Ascending aorta (tissue), 2 donors: ENCODE measurements around the gene TTLL1. TPM values are rescaled to one million over a fixed set of nuclear protein-coding genes. Genes with fewer than 3 reads are reported as not detected.

ENCODE experiments used
- DNase-seq, 2 donors: peaks; one replicate each; pipeline ENCODE4 v3.0.0-alpha.2; 2019; ENCODE audit warnings: low spot score in 2 of 2
- H3K27ac ChIP-seq, 2 donors: fragments of 200-600 bp; sonication (generic); one replicate each; pipeline ENCODE4 v1.5.1; 2016 to 2017; ENCODE audit warnings: mild to moderate bottlenecking in 1 of 2
- H3K27me3 ChIP-seq: fragments of 200-600 bp; sonication (generic); one replicate; pipeline ENCODE4 v1.5.1; 2017
- H3K36me3 ChIP-seq, 2 donors: fragments of 200-600 bp; sonication (generic); one replicate each; pipeline ENCODE4 v1.5.1; 2016
- H3K4me1 ChIP-seq, 2 donors: fragments of 200-600 bp; sonication (generic); one replicate each; pipeline ENCODE4 v1.5.1; 2016 to 2017; ENCODE audit warnings: mild to moderate bottlenecking in 1 of 2
- H3K4me3 ChIP-seq, 2 donors: fragments of 200-600 bp; sonication (generic); one replicate each; pipeline ENCODE4 v1.5.1; 2016 to 2017; ENCODE audit warnings: mild to moderate bottlenecking in 1 of 2
- H3K9me3 ChIP-seq, 2 donors: fragments of 200-600 bp; sonication (generic); one replicate each; pipeline ENCODE4 v1.5.1; 2016
- intact Hi-C: fragments of 100-400 bp; cut with DNase I; formaldehyde crosslinking; loops from one replicate; pipeline ENCODE4 v1.15.1; 2023
- total RNA-seq: library from RNA; depleted of rRNA; stranded (reverse); fragments of >200 nt; gene quantifications from one replicate; pipeline ENCODE4 v1.1.0, GENCODE V29; 2016
- TF ChIP-seq, protein P1 (sequence below), 3 experiments: fragments of 200-600 bp in 2 of 3; fragments of 450-650 bp in 1 of 3; sonication (generic) in 2 of 3; IDR thresholded peaks; one replicate each; pipeline ENCODE4 v1.5.1; 2016 to 2019; ENCODE audit warnings: antibody characterized with exemption in 3 of 3, mild to moderate bottlenecking in 1 of 3, moderate library complexity in 1 of 3

The TTLL1 gene
- total RNA-seq, 1 donor from 2014 or later: 0.21 TPM

DNA sequence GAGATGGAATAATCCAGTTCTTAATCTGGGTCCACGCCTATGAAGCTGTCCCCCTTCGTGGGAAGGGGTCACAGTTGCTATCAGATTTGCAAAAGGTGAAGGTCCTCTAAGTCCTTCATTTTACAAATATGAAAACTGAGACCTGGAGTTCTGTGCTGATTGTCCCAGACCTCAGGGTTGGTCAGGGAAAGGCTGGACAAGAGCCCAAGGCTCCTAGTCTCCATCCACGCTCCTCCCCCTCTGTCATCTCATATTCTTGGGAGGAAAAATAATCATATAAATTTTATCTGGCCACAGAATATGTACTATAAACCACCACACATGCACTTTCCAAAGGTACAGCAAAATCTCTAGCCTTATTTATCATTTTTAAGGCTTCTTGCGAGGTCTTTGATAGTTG lies 79.7 kb downstream of the TTLL1 start:
- H3K27ac ChIP-seq: peak overlapping the region; percentile 69 to 79
- peaks cover 22 to 29% of the 10 kb centered on the region in 2 donors for H3K4me1 ChIP-seq
- H3K27me3 ChIP-seq: no peaks in the 10 kb centered on the region
- no peaks in the 10 kb centered on the region for H3K9me3 ChIP-seq
- TF ChIP-seq, protein P1, sequence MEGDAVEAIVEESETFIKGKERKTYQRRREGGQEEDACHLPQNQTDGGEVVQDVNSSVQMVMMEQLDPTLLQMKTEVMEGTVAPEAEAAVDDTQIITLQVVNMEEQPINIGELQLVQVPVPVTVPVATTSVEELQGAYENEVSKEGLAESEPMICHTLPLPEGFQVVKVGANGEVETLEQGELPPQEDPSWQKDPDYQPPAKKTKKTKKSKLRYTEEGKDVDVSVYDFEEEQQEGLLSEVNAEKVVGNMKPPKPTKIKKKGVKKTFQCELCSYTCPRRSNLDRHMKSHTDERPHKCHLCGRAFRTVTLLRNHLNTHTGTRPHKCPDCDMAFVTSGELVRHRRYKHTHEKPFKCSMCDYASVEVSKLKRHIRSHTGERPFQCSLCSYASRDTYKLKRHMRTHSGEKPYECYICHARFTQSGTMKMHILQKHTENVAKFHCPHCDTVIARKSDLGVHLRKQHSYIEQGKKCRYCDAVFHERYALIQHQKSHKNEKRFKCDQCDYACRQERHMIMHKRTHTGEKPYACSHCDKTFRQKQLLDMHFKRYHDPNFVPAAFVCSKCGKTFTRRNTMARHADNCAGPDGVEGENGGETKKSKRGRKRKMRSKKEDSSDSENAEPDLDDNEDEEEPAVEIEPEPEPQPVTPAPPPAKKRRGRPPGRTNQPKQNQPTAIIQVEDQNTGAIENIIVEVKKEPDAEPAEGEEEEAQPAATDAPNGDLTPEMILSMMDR (IDR thresholded peaks at IDR 0.05): no peak
- H3K36me3 ChIP-seq: no peaks in the 10 kb centered on the region
- intact Hi-C loops: no loop called here
- DNase-seq: no peak
- no peak overlapping the region for H3K4me3 ChIP-seq

DNA sequence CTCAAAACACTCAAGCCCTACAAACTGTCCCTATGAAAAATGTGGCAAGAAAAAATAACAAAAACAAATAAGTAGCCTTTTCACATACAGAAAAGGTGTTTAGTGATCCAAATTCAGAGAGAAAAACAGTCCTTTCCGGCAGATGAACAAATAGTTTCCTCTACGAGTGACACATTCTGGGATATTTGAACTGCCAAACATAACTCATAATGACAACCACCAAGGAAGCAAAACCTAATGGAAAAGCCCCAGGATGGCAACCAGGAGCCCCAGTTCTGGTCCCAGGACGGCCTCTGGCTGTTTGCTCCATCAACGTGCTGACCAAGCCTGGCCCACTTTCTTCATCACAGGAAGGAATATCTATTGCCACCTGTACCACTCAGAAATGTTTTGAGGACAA lies 80.3 kb downstream of the TTLL1 start:
- no peaks in the 10 kb centered on the region for H3K36me3 ChIP-seq
- peak overlapping the region; percentile 69 to 79 for H3K27ac ChIP-seq
- no peaks in the 10 kb centered on the region for H3K27me3 ChIP-seq
- DNase-seq: no peak
- H3K4me1 ChIP-seq: peaks cover 22 to 34% of the 10 kb centered on the region in 2 donors
- intact Hi-C loops: no loop called here
- TF ChIP-seq, protein P1 (IDR thresholded peaks at IDR 0.05): no peak
- H3K9me3 ChIP-seq: no peaks in the 10 kb centered on the region
- H3K4me3 ChIP-seq: no peak overlapping the region

DNA sequence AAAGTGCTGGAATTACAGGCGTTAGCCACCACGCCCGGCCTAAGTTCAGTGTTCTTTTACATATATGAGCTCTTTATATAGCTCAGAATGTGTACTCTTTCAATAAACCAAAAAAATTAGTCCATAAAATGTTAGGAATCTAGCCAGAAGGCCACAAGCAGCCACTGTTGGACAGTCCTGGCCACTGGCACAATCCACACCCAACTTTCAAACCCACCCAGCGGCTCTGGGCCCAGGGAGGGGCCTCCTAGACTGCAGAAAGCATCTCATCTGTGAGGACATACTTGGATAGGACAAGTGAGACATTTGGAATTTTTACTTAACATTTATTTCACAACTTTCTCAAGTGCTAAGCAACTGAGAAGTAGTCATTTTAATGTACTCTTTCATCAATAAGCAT lies 80.7 kb downstream of the TTLL1 start:
- Histone ChIP-seq H3K27me3 (no peaks in the 10 kb centered on the region), H3K36me3 (no peaks in the 10 kb centered on the region), H3K4me1 (peaks cover 19 to 38% of the 10 kb centered on the region in 2 donors), H3K4me3 (no peak overlapping the region), H3K9me3 (no peaks in the 10 kb centered on the region), H3K27ac (peak overlapping the region; percentile 69 to 79)
- DNase-seq: peak in 1 of 2 donors; percentile 76
- intact Hi-C loops: no loop called here
- TF ChIP-seq, protein P1 (IDR thresholded peaks at IDR 0.05): no peak

DNA sequence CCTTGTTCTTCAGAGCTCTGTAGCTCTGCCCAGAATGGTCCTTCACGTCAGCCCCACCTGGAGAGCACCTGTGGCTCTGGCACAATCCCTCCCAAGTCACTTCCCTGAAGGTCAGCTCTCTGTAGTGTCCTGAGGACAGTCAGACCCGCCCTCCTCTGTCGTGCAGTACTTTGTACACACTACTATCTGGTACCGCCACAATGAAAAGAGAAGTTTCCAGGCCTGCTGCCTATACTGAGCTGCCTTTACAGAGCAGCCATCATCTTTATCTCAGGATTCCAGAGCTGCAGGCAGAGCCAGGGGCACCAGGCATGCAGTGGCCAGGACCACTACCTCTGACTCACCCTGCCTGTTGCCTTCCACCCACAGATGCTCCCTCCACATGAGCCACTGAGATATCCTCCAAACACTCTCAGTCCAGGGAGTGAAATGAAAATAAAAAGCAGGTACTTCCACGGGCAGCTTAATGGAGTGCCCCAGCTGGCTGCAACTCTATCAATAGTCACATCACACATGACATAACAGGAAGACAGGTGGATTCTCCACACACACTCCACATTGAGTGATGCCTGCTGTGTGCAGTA lies 81.6 kb downstream of the TTLL1 start:
- Histone ChIP-seq H3K27ac (peak overlapping the region; percentile 69 to 79), H3K4me1 (peaks cover 16 to 41% of the 10 kb centered on the region in 2 donors)
- intact Hi-C loops: no loop called here

DNA sequence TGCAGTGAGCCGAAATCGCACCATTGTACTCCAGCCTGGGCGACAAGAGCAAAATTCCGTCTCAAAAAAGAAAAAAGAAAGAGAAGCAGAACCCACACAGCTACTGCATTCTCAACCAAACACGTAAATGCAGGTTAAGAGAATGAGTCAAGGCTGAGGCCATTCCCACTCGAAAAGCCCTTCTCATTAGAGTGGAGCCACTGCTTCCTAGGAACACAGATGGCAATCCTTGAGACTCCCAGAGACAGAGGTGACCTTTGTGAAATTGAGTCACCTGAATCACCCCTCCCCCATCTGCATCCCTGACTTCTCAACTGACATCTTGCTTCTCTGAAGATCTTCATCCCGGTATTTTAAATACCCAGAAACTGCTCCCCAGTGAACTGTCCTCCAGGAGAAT lies 82.4 kb downstream of the TTLL1 start:
- Histone ChIP-seq H3K4me1 (peaks cover 20 to 50% of the 10 kb centered on the region in 2 donors), H3K36me3 (no peaks in the 10 kb centered on the region), H3K27ac (peak overlapping the region in 1 of 2 donors; percentile 79), H3K27me3 (no peaks in the 10 kb centered on the region), H3K9me3 (no peaks in the 10 kb centered on the region), H3K4me3 (no peak overlapping the region)
- intact Hi-C loops: no loop called here
- no peak for DNase-seq
- TF ChIP-seq, protein P1 (IDR thresholded peaks at IDR 0.05): no peak

More for the DNA sequence above, 81.6 kb downstream of the TTLL1 start:
- Histone ChIP-seq H3K4me3 (no peak overlapping the region), H3K36me3 (no peaks in the 10 kb centered on the region), H3K27me3 (no peaks in the 10 kb centered on the region), H3K9me3 (no peaks in the 10 kb centered on the region)
- TF ChIP-seq, protein P1 (IDR thresholded peaks at IDR 0.05): no peak
- no peak for DNase-seq
